Activated CD8-positive, alpha-beta memory T cell treated with anti-CD3 and anti-CD28 coated beads, Interleukin-2, amount 50 U/mL, for 24 hours (primary cell): ENCODE results near the gene LPP.

Experiments
- DNase-seq: peaks from one replicate; pipeline ENCODE4 v3.0.0-alpha.2; 2020; ENCODE audit errors: extremely low read depth

The LPP gene

DNA sequence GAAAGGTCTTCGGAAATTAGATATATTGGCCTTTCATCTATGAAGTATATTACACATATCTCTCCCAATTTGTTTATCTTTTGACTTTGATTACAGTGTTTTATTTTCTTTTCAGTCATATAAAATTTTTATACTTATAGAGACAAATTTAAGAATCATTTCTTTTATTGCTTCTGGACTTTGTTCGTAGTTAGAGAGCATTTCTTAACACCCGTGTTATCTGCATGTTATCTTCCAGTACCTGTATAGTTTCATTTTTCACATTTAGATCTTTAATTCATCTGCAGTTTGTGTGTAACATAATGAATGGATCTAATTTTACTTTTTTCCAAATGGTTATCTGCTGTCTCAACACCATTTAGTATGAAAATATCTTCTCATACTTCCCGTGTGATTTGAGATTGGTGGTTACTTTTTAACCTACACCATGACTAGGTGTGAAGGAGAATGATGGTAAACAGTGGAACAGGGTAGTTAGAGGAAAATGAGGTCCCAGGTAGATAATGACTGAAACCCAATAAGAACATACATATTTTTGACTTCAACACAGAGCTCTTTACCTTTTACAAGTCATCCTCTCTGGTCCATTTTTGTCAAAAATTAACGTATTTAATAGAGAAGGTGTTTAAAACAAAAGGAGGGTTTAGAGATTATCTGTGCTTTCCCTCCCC lies 99.3 kb downstream of the LPP start:
- no peak for DNase-seq

DNA sequence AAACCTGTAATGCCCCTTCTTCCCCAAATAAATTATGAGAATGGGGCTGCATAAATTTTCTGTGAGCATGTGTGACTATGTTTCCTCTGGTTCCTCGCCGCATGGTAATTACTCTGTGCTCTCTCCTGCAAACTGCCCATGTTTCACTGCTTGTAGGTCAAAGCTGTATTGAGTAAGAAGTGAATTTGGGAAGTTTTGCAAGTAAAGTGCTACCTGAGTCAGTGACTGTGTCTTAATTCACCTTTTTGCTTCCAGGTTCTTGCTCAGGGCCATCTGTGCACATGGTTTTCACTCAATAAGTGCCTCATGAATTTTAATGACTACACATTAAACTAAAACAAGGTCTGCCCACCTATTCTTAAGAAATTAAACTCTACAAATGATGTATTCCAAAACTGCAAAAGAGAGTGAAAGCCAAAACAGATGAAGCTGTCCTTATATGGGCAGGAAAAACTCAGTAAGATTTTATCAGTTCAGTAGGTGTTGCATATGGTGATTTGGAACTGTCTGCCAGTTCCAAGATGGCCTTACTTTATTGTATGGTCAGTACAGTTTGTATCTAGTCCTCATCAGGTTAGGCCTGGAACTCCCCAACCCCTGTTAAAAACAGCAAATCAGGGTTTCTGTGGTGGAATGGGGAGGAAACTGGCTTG lies 100.0 kb downstream of the LPP start:
- DNase-seq: no peak

DNA sequence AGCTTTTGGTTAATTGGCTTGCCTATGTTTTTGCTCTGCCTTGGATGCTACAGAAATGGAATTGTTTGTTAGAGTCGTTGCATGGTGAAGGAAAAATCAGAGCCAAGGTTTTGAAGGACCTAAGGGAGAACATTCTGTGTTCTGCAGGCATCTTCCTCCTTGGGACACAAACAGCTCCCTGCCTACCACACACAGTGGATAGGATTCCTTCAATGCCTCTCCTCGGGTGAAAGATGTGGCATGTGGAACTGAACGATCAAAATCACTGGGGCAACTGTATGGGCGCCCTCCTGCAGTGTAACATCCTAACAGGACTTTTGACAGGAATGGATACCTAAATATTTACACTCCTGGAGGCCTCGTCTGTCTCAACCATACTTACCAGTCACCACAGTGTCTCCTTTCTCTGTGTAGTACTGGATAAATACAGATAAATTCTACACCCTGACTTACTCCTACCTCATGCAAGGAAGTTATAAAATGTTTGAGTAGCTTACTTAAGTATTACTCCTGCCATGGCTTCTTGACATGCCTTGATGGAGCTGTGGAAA lies 100.6 kb downstream of the LPP start:
- no peak for DNase-seq

DNA sequence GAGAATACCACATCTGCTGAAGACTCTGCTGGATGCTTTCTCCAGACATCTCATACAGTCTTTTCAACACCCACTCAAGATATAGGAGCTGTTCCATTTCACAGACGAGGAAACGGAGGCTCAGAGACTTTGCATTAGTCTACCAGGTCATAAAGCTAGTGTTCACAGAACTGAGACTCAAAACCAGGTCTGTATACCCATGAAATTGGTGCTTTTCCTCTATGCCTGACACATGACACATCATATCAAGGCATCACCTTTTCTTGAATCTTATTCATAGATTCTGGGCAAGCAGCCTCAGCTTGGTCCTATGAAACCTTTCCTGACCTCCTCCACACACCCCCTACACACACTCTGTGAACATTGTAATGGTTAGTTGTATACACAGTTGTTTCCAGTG lies 101.2 kb downstream of the LPP start:
- no peak for DNase-seq

DNA sequence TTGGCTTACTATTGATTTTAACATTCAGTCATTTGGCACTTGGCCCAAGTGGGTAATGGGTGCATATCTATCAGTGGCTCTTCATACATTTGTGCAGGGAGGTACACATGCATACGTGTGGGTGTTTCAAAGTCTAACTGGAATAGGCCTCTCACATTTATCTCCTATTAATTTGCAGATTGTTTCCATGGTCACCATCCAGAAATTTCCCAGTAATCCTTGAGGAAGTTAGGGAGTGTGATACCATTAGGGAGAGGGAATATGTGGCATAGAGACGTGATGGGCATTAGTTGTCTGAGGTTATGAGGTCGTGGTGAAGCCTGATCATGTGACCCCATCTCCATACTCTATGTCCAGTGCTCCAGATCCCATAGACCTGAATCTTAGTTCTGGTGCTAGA lies 102.8 kb downstream of the LPP start:
- no peak for DNase-seq

DNA sequence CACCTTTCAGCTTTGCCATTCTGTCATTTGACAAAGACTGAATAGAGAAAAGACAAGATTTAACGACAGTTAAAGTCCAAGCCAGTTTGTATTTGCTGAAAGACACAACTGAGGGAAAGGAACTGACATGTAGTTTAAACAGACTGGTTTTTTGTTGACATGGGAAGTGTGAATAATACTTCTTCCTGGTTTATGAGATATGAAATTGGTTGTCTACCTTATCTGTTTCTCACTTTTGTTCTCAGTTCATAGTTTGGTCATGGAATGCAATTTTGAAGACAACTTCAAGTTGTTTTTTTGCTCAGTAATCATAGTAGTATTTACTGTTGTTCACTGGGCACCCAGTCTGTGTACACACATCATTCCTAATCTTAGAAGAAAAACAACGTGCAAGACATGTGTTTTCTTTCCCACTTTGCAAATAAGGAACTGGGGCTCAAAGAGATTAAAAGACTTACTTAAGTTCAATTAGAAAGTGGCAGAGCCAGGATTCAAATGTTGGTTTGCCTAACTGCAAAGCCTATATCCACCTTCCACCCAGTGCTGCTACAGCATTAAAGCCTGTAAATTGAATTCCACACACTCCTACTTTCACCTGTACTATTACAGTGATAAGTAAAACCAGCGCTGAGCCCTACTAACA lies 103.5 kb downstream of the LPP start:
- no peak for DNase-seq

DNA sequence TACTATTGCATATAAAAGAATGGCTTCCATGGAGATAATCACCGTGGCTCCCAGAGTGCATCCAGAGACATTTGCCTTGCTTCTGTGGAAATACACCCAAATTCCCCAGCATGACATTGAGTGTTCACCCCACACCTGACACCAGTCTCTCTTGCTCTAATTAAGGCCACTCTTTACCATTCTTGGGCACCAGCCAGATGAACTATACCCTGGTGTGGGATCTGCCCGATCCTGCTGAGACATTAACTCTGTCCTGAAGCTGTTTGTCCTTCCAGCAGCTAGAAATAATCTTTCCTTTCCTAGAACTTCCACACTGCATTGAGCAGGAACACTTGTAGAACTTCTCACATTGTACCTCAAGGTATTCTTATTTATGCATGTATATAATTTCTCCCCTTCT lies 105.2 kb downstream of the LPP start:
- no peak for DNase-seq

DNA sequence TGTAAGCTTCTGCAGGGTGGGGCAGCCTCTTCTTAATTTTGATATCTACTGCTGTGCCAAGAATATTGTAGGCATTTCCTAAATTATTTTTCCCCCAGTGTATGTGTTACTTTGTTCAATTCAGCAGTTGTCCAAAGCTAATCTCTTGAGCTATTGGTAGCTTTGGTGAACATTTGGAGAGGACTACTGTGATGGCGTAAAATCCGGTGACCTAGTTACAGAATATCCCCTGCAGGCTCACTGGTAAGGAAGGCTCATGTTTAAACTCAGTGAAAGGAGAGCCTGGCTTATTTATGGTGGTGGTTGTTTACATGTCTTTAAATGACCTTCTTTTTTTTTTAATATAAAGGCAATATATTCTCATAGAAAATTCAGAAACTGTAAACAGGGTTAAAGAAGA lies 105.6 kb downstream of the LPP start:
- DNase-seq: no peak

DNA sequence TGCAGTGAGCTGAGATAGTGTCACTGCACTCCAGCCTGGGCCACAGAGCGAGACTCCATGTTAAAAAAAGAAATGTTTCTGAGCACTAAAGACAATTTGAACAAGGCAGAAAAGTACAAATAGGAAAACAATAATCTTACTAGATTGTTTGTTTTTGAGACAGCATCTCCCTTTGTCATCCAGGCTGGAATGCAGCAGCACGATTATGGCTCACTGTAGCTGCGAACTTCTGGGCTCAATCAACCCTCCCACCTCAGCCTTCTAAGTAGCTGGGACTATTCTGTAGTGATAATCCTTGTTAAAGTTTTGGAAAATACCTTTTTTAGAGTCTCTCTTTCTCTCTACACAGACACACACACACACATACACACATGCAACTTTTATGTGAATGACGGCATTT lies 107.1 kb downstream of the LPP start:
- no peak for DNase-seq

DNA sequence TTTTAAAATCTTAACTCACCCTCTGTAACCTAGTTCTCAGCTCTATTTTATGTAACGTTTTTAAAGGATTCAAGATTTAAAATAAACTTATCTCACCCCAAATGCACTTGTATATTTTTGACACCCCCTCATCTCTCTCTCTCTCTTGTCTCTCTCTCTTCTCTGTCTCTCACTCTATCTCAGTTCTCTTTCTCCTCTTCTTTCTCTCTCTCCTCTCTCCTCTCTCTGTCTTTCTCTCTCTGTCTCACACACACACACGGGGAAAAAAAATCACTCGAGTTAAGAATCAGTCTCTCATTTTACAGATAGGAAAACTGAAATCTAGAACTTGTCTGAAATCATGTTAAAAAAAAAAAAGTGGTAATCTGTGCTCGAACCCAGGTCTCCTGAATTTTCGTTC lies 108.5 kb downstream of the LPP start:
- DNase-seq: no peak

DNA sequence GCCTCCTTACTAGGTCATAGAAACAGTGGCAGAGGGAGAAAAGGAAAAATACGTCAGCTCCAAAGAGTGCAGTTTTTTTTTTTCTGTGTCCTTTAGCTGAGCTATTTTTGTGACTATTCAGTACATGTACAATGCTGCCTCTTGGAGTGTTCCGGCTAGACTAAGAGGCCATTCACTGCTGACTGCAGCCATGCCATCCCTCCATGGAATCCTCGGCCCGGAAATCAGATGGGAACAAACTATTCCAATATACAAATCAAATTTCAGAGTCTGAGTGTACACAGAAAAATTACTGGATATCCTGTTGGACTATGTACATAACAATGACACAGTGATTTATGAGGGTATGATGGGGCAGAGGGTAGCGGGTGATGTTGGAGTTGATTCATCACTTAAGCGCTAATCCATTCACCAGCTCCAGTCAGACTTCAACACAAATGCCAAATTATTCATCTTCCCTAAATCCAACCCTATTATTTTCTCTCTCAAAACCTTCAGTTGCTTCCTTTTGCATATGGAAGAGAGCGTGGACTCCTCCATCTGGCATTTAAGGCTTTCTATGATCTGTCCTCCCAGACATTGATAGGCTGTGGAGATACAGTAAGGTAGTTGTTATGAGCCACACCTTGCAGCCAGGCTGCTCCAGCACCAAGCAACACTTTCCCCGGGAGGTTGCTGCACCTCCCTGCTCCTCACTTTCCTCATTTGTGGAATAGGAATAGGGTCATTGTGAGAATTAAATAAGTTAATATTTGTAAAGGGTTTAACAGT lies 109.1 kb downstream of the LPP start:
- DNase-seq: no peak

DNA sequence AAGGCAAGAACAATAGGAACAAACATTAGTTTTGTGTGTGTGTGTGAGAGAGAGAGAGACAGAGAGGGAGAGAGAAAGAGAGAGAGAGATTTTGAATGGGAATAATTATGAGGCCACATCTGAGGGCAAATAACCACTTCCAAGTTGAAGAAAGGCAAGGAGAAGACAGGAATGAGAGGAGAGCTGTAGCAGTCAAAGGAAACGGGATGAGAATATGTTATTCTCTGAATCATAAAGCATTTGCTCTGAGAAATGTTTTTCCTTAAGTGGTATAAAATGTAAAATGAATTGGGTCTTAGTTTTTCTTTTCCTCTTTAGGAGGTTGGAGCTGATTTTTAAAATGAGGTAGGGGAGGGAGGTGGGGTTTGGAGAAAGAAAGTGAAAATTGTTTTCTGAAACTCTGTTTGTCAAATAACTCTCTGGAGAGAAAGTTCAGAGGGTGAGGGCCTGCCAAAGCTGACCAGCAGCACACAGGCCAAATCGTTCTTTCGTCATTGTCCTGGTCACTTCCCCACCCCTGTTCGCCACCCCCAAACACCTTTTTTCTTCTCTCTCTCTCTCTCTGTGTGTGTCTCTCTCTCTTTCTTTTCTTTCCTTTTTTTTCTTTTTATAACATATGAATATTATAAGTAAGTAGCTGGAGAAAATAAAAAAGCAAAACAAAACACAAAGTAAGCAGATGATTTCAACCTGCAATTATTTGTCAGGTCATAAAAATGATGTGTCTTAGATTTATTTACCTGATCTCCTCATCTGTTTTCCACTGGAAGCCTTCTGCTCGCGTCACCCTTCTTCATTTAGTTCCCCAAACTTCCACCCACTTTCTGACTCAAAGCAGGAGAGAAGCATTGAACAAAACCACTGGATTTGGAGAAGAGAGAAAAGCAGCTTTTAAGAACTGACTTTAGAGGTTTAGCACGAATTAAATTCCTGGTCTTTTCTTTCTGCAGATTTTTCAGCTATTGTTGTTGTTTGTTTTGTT lies 110.6 kb downstream of the LPP start:
- DNase-seq: no peak

DNA sequence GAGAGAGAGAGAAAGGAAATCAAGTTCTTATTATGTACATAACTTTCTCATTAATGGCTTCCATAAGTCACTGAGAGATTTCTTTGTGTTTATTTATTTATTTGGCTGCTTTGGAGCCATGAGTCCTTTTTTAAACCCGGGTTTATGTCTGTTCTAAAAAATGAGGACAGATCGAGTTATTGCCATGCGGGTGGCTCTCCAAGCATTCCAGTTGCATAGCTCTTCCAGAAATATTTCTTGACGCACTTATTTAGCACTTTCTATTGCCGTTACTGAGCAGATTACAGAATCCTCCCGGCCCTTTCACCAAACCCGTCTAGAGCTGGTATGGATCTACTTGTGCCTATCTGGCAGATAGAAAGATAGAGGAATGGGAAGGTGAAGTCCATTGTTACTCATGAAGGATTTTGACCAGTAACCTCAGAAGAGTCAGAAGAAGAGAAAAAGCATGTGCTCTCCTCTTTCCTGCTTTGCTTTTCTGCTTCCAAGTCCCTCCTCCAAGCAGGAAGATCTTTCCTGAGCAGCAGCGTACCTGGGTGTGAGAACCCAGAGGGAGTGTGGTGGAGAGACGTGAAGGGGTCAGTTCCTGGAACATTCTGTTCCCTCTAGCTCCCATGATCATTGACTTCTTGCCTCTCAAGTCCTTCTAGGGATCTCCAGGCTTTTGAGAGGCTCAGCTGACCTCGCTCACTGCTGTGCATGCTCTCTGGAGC lies 112.8 kb downstream of the LPP start:
- DNase-seq: no peak

DNA sequence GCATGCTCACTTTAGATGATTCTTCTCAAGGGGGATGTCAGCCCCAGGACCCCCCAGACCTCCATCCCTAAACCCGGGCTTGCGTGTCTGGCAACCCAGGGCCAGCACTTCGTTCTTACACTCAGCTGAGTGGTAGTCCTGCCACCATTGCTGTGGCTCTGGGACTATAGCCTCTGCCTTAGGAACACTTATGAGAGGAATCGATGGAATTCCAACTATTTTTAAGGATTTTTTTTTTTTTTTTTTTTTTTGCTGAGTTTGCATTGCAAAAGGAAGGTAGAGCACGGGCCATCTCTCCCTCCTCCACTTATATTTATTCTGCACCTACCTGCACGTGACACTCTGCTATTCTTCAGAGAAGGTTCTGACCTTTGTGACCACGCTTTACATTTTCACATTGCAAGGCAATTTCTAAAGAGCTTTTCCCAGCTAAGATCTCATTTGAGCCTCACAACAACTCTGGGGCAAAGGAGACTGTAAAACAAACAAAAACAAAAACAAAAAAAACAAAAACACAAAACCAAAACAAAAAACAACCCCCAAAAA lies 113.9 kb downstream of the LPP start:
- no peak for DNase-seq

DNA sequence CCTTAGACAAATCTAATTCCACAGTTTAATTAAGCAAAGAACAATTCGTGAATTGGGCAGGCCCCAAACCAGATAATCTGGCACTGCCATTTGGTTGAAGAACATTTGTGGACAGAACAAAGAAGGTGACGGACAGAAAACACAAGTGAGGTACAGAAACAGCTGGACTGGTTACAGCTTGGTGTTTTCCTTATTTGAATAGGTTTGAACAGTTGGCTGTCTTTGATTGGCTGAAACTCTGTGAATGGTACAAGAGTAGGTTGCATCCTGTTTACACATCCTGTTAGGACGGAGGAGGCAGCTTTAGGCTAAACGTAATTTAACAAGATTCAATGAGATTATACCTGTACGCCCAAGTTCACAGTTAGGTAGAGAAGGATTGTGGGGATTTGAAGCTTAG lies 114.4 kb downstream of the LPP start:
- no peak for DNase-seq

DNA sequence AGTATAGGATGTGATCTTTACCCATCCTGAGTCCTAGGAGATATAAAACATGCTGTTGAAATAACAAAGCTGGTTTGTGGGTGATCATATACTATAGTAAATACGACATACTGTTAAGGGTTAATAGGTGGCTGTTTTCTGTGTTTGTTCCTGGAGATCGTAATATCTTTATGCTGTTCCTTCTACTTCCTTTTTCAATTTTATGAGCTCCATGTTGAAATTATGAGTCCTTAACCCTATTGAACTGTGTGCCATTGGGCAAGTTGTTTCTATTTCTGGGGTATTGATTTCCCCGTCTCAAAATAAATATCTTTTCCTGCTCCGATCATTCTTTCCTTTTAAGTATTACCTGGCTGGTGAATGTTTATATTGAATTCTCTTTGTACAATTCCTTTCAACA lies 115.1 kb downstream of the LPP start:
- DNase-seq: no peak

DNA sequence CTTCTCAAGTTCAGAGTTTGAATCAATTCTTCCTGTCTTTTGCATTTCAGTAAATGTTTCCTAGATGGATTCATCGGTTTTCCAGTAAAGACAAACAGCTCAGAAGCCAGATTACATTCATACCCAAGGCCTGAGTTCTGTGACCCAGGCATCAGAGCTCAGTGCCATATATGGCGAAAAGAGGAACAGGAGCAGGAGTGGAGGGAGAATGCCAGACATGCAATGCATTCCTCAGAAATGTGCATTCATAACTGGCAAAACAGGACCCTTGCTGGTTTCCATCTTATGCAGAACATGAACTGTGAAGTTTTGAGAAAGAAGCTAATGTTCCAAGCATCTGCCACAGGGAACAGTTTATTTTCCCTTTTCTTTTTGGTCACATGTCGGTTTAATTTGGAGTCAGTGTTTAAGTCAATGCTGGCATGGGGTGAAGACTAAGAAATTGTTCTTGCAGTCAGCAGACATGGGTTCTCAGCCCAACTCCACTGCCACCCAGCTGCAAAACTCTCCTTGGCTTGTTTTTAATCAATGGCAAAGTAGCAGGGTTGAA lies 116.5 kb downstream of the LPP start:
- no peak for DNase-seq

DNA sequence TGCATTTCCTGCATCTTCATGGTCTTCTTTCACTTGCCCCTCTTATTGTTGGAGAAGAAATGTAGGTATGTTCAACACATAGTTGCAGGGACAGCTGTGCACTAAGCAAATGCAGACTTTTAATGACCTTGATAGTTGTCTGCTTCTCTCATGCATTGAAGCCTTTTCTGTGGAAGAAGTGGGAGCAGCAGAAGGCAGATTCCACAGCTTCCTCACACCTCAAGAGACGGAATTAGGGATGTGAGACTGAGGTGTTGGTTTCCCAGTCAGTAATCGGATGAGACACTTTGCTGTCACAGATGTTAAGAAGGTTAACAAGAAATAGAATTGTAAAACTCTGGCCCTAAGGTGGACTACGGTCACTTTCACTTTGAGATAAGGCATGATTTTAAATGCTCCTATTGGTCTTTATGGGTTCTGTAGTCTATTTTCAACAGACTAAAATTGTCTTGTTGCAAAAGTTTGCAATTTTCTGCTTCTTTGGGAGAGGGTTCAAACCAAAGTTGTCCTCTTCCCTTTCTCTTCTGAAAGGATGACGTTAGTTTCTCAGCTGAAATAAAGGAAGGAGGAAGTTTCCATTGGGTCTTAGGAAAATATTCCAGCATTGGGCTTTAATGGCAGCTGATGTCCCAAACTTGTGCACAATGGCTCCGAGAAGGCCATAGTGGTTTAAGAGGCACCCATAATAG lies 117.4 kb downstream of the LPP start:
- no peak for DNase-seq
